GM06990 (cell line): Measurements from ENCODE around the gene KATNAL1.

ENCODE experiments used
- DNase-seq: peaks from one replicate; pipeline ENCODE4 v3.0.0-alpha.2; 2011; ENCODE audit not compliant: insufficient read length; ENCODE audit errors: extremely low read depth
- H3K27me3 ChIP-seq: replicated peaks from 2 replicates; pipeline ENCODE4 v1.6.0; 2011; ENCODE audit warnings: low read length; ENCODE audit not compliant: control insufficient read depth, insufficient read depth
- H3K36me3 ChIP-seq: 2 replicates; pipeline ENCODE4 v1.5.1; 2011; ENCODE audit warnings: low read length; ENCODE audit not compliant: control insufficient read depth, insufficient read depth
- H3K4me3 ChIP-seq: replicated peaks from 2 replicates; pipeline ENCODE4 v1.5.1; 2011; ENCODE audit warnings: low read depth, mild to moderate bottlenecking, control low read depth, low read length
- TF ChIP-seq, protein P1 (sequence below): IDR thresholded peaks from 2 replicates; pipeline ENCODE4 v1.5.1; 2011; ENCODE audit warnings: low read length, control low read depth, mild to moderate bottlenecking, inconsistent platforms; ENCODE audit not compliant: insufficient read depth, poor library complexity, severe bottlenecking

KATNAL1 gene

GRCh38 chr13:30341815-30342570, 34.6 kb upstream of the KATNAL1 start:
- DNase-seq: no peak

DNA sequence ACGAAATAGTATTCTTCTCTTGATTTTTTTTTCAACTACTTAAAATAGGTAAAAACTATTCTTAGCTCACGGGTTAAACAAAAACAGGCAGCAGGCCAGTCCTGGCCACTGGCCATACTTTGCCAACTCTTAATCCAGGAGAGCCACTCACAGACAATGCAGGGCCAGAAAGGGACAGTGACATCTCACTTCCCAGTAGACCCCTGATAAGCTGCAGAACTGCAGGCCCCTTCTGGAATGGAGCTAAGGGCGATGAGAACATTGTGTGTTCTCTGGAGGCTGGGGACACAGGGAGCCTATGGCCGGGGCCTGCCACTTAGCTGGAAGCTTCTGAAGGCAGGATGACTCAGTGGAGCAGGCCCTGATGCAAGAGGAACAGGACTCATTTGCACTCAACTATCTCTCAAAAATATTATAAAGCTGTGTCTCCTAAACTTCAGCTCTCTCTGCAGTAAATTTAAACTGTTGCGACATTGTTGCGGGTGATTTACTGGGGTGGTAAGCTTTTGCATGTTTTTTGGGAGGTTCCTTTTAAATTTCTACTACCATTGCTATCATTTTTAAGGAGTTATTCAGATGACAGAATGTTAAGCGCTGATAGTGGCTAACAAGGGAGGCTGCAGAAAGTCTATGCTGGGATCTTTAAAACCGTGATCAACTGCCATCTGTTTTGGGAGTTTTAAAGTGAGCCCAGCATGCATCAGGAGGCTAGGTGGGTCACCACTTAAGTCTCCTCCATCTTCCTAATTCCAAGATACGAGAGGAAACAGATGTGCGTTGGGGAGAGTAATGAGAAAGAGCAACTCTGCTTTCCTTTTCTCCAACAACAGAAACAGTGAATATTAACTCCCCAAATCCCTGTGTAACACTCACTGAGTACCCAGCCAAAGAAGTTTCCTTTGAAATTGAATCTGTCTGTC, 33.2 kb upstream of the KATNAL1 start:
- H3K36me3 ChIP-seq: no peaks in the 10 kb centered on the region
- no peak overlapping the region for H3K4me3 ChIP-seq
- no peak for DNase-seq
- TF ChIP-seq, protein P1, sequence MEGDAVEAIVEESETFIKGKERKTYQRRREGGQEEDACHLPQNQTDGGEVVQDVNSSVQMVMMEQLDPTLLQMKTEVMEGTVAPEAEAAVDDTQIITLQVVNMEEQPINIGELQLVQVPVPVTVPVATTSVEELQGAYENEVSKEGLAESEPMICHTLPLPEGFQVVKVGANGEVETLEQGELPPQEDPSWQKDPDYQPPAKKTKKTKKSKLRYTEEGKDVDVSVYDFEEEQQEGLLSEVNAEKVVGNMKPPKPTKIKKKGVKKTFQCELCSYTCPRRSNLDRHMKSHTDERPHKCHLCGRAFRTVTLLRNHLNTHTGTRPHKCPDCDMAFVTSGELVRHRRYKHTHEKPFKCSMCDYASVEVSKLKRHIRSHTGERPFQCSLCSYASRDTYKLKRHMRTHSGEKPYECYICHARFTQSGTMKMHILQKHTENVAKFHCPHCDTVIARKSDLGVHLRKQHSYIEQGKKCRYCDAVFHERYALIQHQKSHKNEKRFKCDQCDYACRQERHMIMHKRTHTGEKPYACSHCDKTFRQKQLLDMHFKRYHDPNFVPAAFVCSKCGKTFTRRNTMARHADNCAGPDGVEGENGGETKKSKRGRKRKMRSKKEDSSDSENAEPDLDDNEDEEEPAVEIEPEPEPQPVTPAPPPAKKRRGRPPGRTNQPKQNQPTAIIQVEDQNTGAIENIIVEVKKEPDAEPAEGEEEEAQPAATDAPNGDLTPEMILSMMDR: no peak
- H3K27me3 ChIP-seq: no peaks in the 10 kb centered on the region

More at GRCh38 chr13:30341815-30342570, 34.6 kb upstream of the KATNAL1 start:
- H3K36me3 ChIP-seq: no peaks in the 10 kb centered on the region
- TF ChIP-seq, protein P1: no peak
- H3K27me3 ChIP-seq: no peaks in the 10 kb centered on the region
- no peak overlapping the region for H3K4me3 ChIP-seq

DNA sequence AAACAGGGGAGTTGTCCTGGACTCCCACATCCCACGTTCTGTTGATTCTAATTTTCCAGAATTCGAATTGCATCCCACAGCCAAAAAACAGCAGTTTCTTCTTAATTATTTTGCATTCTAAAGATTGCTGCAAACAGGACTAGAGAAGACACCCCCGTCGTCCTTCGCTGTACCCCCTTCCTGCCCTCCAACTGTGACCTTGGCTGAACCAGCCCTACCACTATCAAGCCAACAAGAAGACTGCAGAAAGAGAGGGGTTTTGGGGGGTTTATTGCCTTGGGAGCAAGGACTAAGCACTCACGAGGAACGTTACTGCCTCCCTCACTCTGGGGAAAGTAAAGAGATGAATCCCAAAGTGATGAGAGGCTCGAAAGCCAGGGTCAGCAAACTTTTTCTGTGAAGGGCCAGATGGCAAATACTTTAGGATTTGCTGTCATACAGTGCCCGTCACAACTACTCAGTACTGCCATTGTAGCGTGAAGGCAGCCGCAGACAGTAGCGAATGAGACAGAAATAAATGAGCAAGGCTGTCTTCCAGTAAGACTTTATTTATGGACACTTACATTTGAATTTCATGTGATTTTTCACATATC, 32.5 kb upstream of the KATNAL1 start:
- no peaks in the 10 kb centered on the region for H3K36me3 ChIP-seq
- H3K27me3 ChIP-seq: no peaks in the 10 kb centered on the region
- DNase-seq: no peak
- TF ChIP-seq, protein P1: no peak
- H3K4me3 ChIP-seq: no peak overlapping the region

DNA sequence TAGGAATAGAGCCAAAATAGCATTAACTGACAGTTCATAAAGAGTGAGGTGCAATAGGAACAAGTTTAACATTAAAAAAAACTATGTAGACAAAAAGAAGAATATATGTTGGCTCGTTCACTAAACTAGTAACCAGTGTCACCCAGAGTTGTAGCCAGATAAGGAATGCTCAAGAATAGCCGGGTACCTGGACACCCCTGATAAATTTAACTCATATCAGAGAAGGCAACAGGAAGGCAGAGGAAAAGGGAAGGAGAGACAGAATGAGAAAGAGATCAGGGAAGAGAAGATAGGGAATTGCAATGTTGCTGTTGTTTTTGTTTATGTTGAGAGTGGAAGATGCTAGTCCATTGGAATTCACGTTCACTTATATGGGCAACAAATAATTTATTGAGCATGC, 31.6 kb upstream of the KATNAL1 start:
- DNase-seq: no peak
- TF ChIP-seq, protein P1: no peak
- Histone ChIP-seq H3K27me3 (no peaks in the 10 kb centered on the region), H3K4me3 (no peak overlapping the region), H3K36me3 (no peaks in the 10 kb centered on the region)

- Histone ChIP-seq H3K36me3 (no peaks in the 10 kb centered on the region), H3K4me3 (no peak overlapping the region), H3K27me3 (no peaks in the 10 kb centered on the region)
- TF ChIP-seq, protein P1: no peak
- no peak for DNase-seq
Observed at GRCh38 chr13:30338331-30338851, 31.0 kb upstream of the KATNAL1 start.
